ENCODE data around the gene RFXAP.
A peak's percentile ranks its signal among the peaks of the same experiment; 100 is the strongest.

RFXAP gene

GRCh38 chr13:36818804-36819738, at the start of gene RFXAP:
Gene RFXAP, plus strand, starts transcription at chr13:36819222. Its CDS starts 136 bp downstream, at chr13:36819358.
- TF ChIP-seq CTCF (conservative IDR thresholded peaks at IDR 0.05; ENCODE audit: low read depth, low read length): no peak
- peak within 1 kb of the TSS; percentile 86 for H3K4me3 ChIP-seq (ENCODE audit: low read length)
- DNase-seq (ENCODE audit: low read depth): peak; percentile 41

- H3K4me3 ChIP-seq (ENCODE audit: low read length): no peak overlapping the region
- TF ChIP-seq CTCF (conservative IDR thresholded peaks at IDR 0.05; ENCODE audit: low read depth, low read length): no peak
- DNase-seq (ENCODE audit: low read depth): no peak
These were observed 49.5 kb upstream of the RFXAP start for GRCh38 chr13:36769545-36769944.

- no peak overlapping the region for H3K4me3 ChIP-seq (ENCODE audit: low read length)
- no peak for TF ChIP-seq CTCF (conservative IDR thresholded peaks at IDR 0.05; ENCODE audit: low read depth, low read length)
- DNase-seq (ENCODE audit: low read depth): no peak
These were observed 48.3 kb upstream of the RFXAP start for GRCh38 chr13:36770741-36771140.

GRCh38 chr13:36772853-36773252, 46.2 kb upstream of the RFXAP start:
- H3K4me3 ChIP-seq (ENCODE audit: low read length): no peak overlapping the region
- DNase-seq (ENCODE audit: low read depth): no peak
- TF ChIP-seq CTCF (conservative IDR thresholded peaks at IDR 0.05; ENCODE audit: low read depth, low read length): no peak

GRCh38 chr13:36774931-36775330, 44.1 kb upstream of the RFXAP start:
- H3K4me3 ChIP-seq (ENCODE audit: low read length): no peak overlapping the region
- no peak for DNase-seq (ENCODE audit: low read depth)
- TF ChIP-seq CTCF (conservative IDR thresholded peaks at IDR 0.05; ENCODE audit: low read depth, low read length): no peak

- H3K4me3 ChIP-seq (ENCODE audit: low read length): no peak overlapping the region
- no peak for TF ChIP-seq CTCF (conservative IDR thresholded peaks at IDR 0.05; ENCODE audit: low read depth, low read length)
- no peak for DNase-seq (ENCODE audit: low read depth)
These were observed 42.8 kb upstream of the RFXAP start for GRCh38 chr13:36776175-36776574.

Measured in retinal pigment epithelial cell (primary cell).